Left forelimb (tissue), 1 donor: ENCODE measurements around the gene WFIKKN1.
"Not testable (repeated sequence)": the region's sequence is repeated elsewhere in the genome, so short reads cannot be mapped to it uniquely, and the experiment has no call there.

ENCODE experiments used
- DNase-seq: peaks from one replicate; pipeline ENCODE4 v3.0.0-alpha.2; 2018; ENCODE audit warnings: low spot score

Gene WFIKKN1

GRCh38 chr16:595094-595528 is 35.7 kb upstream of the WFIKKN1 start:
- DNase-seq: no peak

- DNase-seq: no peak
Observed at GRCh38 chr16:595942-596735, 34.6 kb upstream of the WFIKKN1 start.

GRCh38 chr16:596736-597060 is 34.1 kb upstream of the WFIKKN1 start:
- no peak for DNase-seq

- not testable (repeated sequence) for DNase-seq
Observed at GRCh38 chr16:597655-598054, 33.1 kb upstream of the WFIKKN1 start.

- no peak for DNase-seq
Observed at GRCh38 chr16:598823-599739, 31.7 kb upstream of the WFIKKN1 start.

GRCh38 chr16:600781-601180 is 30.0 kb upstream of the WFIKKN1 start:
- no peak for DNase-seq

- no peak for DNase-seq
Observed at GRCh38 chr16:603933-604332, 26.9 kb upstream of the WFIKKN1 start.

- DNase-seq: no peak
Observed at GRCh38 chr16:606656-607307, 24.0 kb upstream of the WFIKKN1 start.

- DNase-seq: no peak
Observed at GRCh38 chr16:608019-608418, 22.8 kb upstream of the WFIKKN1 start.

- no peak for DNase-seq
Observed at GRCh38 chr16:609316-609715, 21.5 kb upstream of the WFIKKN1 start.

- DNase-seq: no peak
Observed at GRCh38 chr16:609984-610383, 20.8 kb upstream of the WFIKKN1 start.

GRCh38 chr16:610513-611381 is 20.0 kb upstream of the WFIKKN1 start:
- DNase-seq: no peak

- DNase-seq: no peak
Observed at GRCh38 chr16:615122-615521, 15.7 kb upstream of the WFIKKN1 start.

GRCh38 chr16:616733-617586 is 13.8 kb upstream of the WFIKKN1 start:
- DNase-seq: no peak

GRCh38 chr16:617855-618254 is 12.9 kb upstream of the WFIKKN1 start:
- no peak for DNase-seq

- no peak for DNase-seq
Observed at GRCh38 chr16:619476-620100, 11.2 kb upstream of the WFIKKN1 start.

GRCh38 chr16:620700-621525 is 9.9 kb upstream of the WFIKKN1 start:
- no peak for DNase-seq

GRCh38 chr16:621526-622105 is 9.2 kb upstream of the WFIKKN1 start:
- DNase-seq: no peak

GRCh38 chr16:622920-623280 is 7.9 kb upstream of the WFIKKN1 start:
- DNase-seq: no peak
